Heart left ventricle (tissue), 13 donors: ENCODE results near the gene MGA.

Source experiments
- CTCF ChIP-seq, 12 donors: fragments of 200-600 bp; sonication (generic) in 4 of 12; IDR thresholded peaks; one replicate each; pipeline versions ENCODE4 v1.5.0 to v1.8.0; 2018 to 2022; ENCODE audit warnings: antibody characterized with exemption in 12 of 12, mild to moderate bottlenecking in 5 of 12
- POLR2A ChIP-seq, 2 donors: fragments of 450-650 bp; IDR thresholded peaks; one replicate each; pipeline ENCODE4 v1.6.1; 2017; ENCODE audit warnings: antibody characterized with exemption in 2 of 2, mild to moderate bottlenecking in 2 of 2, moderate library complexity in 2 of 2
- donor health status: ischemic (EF 13 %, LVEDD 7.1; RV severe dilation, severe dysfunction).
- donor health status: DM: no; HTN: yes; CAD: no.
- donor health status: DM: no; HTN: no; CAD: no.
- donor health status: ischemic (EF 25% LVEDD 6.9; RV normal size, moderate dysfunction).
- donor health status: ischemic (EF 25% LVEDD 5.7; RV mildly dilated, moderate dysfunction).
- donor health status: ischemic (EF 35%, LVEDD 5.7; RV mildly dilated, moderate dysfunction).
- donor health status: nonischemic (EF 11% LVEDD 7.7; RV severe dilation, severe dysfunction).
- donor health status: DM: yes; HTN: yes; CAD: no.
- donor health status: PGD.
- donor health status: ischemic (EF 29% LVEDD 5.4; RV normal size, mild dysfunction).
- donor health status: nonischemic (EF 23%, LVEDD 6.1; RV moderate dilation, normal function).

- no peak for TF ChIP-seq POLR2A (IDR thresholded peaks at IDR 0.05)
- no peak for TF ChIP-seq CTCF (IDR thresholded peaks at IDR 0.05)
Observed at GRCh38 chr15:41801850-41802455, 141.7 kb downstream of the MGA start.
